ENCODE measurements around the gene OSER1.

The OSER1 gene

DNA sequence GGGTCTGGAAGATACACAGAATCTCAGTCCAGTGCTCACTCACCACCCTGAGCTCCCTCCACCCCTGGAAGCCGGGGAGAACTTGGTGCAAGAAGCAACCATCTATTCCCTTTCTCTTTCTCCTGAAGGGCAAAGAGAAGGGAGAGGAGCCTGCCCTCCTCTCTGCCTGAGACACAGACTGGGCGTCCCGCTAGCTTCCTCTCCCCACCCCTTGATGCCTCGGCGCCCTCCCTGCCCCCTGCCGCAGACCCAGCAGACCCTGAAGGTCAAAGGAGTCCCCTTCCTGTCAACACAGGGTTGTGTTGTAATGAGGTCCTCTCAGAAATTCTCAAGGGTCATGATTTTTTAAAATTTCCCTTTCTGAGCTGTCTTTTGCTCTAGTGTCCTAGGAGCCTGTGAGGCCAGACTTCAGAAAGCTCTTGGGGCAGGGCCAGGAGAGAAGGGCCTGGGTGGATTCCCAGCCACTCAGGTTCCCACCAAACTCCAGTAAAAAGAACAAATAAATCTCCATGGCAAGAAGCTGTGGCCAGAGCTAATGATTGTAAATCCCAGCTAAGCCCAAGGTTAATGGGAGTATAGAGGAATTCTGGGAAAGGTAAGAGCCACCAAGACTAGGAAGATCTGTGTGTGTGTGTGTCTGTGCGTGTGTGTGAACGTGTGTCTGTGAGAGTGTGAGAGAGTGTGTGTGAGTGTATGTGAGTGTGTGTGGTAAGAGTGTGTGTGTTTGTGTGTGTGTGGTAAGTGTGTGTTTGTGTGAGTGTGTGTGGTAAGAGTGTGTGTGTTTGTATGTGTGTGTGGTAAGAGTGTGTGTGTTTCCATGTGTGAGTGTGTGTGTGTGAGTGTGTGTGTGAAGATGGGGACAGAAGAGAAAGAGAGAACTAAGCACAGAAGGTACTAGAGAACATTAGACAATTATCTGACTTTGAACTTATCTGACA lies 22.5 kb downstream of the OSER1 start (continued):
- TF ChIP-seq, protein P1, sequence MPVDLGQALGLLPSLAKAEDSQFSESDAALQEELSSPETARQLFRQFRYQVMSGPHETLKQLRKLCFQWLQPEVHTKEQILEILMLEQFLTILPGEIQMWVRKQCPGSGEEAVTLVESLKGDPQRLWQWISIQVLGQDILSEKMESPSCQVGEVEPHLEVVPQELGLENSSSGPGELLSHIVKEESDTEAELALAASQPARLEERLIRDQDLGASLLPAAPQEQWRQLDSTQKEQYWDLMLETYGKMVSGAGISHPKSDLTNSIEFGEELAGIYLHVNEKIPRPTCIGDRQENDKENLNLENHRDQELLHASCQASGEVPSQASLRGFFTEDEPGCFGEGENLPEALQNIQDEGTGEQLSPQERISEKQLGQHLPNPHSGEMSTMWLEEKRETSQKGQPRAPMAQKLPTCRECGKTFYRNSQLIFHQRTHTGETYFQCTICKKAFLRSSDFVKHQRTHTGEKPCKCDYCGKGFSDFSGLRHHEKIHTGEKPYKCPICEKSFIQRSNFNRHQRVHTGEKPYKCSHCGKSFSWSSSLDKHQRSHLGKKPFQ (tag by site-specific recombination; IDR thresholded peaks at IDR 0.05): peak; percentile 91
- TF ChIP-seq ZNF157 (tag by site-specific recombination; IDR thresholded peaks at IDR 0.05): no peak
- no peak for TF ChIP-seq ZNF792 (tag by site-specific recombination; IDR thresholded peaks at IDR 0.05)
- TF ChIP-seq ZNF555 (tag by site-specific recombination; conservative IDR thresholded peaks at IDR 0.05): no peak
- TF ChIP-seq ZNF133 (tag by site-specific recombination; IDR thresholded peaks at IDR 0.05): peak; percentile 46; the same call in 1 of the 2 replicates
- TF ChIP-seq ZNF211 (tag by site-specific recombination; IDR thresholded peaks at IDR 0.05; ENCODE audit: low read depth): no peak
- no peak for TF ChIP-seq ZNF571 (tag by site-specific recombination; IDR thresholded peaks at IDR 0.05)
- TF ChIP-seq, protein P2, sequence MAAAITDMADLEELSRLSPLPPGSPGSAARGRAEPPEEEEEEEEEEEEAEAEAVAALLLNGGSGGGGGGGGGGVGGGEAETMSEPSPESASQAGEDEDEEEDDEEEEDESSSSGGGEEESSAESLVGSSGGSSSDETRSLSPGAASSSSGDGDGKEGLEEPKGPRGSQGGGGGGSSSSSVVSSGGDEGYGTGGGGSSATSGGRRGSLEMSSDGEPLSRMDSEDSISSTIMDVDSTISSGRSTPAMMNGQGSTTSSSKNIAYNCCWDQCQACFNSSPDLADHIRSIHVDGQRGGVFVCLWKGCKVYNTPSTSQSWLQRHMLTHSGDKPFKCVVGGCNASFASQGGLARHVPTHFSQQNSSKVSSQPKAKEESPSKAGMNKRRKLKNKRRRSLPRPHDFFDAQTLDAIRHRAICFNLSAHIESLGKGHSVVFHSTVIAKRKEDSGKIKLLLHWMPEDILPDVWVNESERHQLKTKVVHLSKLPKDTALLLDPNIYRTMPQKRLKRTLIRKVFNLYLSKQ (tag by site-specific recombination; IDR thresholded peaks at IDR 0.05; ENCODE audit: borderline replicate concordance): no peak
- TF ChIP-seq, protein P3, sequence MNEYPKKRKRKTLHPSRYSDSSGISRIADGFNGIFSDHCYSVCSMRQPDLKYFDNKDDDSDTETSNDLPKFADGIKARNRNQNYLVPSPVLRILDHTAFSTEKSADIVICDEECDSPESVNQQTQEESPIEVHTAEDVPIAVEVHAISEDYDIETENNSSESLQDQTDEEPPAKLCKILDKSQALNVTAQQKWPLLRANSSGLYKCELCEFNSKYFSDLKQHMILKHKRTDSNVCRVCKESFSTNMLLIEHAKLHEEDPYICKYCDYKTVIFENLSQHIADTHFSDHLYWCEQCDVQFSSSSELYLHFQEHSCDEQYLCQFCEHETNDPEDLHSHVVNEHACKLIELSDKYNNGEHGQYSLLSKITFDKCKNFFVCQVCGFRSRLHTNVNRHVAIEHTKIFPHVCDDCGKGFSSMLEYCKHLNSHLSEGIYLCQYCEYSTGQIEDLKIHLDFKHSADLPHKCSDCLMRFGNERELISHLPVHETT (tag by site-specific recombination; IDR thresholded peaks at IDR 0.05): 0 out of 2 replicates have a peak, but pooled peaks have one; percentile 43
- TF ChIP-seq GLI2 (tag by site-specific recombination; IDR thresholded peaks at IDR 0.05; ENCODE audit: borderline replicate concordance, low read depth): no peak
- TF ChIP-seq ZNF132 (tag by site-specific recombination; IDR thresholded peaks at IDR 0.05; ENCODE audit: borderline replicate concordance): no peak
- no peak for TF ChIP-seq KLF1 (tag by site-specific recombination; IDR thresholded peaks at IDR 0.05)
- TF ChIP-seq PRDM1 (tag by site-specific recombination; IDR thresholded peaks at IDR 0.05): peak; percentile 71
- TF ChIP-seq ZNF16 (tag by site-specific recombination; IDR thresholded peaks at IDR 0.05; ENCODE audit: low read depth): no peak
- TF ChIP-seq YY2 (tag by site-specific recombination; IDR thresholded peaks at IDR 0.05): peak; percentile 73
- TF ChIP-seq, protein P4, sequence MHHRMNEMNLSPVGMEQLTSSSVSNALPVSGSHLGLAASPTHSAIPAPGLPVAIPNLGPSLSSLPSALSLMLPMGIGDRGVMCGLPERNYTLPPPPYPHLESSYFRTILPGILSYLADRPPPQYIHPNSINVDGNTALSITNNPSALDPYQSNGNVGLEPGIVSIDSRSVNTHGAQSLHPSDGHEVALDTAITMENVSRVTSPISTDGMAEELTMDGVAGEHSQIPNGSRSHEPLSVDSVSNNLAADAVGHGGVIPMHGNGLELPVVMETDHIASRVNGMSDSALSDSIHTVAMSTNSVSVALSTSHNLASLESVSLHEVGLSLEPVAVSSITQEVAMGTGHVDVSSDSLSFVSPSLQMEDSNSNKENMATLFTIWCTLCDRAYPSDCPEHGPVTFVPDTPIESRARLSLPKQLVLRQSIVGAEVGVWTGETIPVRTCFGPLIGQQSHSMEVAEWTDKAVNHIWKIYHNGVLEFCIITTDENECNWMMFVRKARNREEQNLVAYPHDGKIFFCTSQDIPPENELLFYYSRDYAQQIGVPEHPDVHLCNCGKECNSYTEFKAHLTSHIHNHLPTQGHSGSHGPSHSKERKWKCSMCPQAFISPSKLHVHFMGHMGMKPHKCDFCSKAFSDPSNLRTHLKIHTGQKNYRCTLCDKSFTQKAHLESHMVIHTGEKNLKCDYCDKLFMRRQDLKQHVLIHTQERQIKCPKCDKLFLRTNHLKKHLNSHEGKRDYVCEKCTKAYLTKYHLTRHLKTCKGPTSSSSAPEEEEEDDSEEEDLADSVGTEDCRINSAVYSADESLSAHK (tag by site-specific recombination; IDR thresholded peaks at IDR 0.05): no peak; the same call in 1 of the 2 replicates
- 0 out of 2 replicates have a peak, but pooled peaks have one; percentile 30 for TF ChIP-seq ZFP69B (tag by site-specific recombination; IDR thresholded peaks at IDR 0.05)
- TF ChIP-seq, protein P5, sequence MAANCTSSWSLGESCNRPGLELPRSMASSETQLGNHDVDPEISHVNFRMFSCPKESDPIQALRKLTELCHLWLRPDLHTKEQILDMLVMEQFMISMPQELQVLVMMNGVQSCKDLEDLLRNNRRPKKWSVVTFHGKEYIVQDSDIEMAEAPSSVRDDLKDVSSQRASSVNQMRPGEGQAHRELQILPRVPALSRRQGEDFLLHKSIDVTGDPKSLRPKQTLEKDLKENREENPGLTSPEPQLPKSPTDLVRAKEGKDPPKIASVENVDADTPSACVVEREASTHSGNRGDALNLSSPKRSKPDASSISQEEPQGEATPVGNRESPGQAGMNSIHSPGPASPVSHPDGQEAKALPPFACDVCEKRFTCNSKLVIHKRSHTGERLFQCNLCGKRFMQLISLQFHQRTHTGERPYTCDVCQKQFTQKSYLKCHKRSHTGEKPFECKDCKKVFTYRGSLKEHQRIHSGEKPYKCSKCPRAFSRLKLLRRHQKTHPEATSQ (tag by site-specific recombination; IDR thresholded peaks at IDR 0.05): peak; percentile 66; the same call in 1 of the 2 replicates
- no peak for TF ChIP-seq ZNF391 (tag by site-specific recombination; IDR thresholded peaks at IDR 0.05; ENCODE audit: borderline replicate concordance, low read depth)
- no peak for TF ChIP-seq ZNF140 (tag by site-specific recombination; IDR thresholded peaks at IDR 0.05)
- TF ChIP-seq ZNF114 (tag by site-specific recombination; IDR thresholded peaks at IDR 0.05): peak; percentile 91; the same call in 1 of the 2 replicates
- TF ChIP-seq ZEB2 (tag by site-specific recombination; IDR thresholded peaks at IDR 0.05): no peak
- no peak for TF ChIP-seq ZNF184 (tag by site-specific recombination; IDR thresholded peaks at IDR 0.05)
- TF ChIP-seq, protein P6, sequence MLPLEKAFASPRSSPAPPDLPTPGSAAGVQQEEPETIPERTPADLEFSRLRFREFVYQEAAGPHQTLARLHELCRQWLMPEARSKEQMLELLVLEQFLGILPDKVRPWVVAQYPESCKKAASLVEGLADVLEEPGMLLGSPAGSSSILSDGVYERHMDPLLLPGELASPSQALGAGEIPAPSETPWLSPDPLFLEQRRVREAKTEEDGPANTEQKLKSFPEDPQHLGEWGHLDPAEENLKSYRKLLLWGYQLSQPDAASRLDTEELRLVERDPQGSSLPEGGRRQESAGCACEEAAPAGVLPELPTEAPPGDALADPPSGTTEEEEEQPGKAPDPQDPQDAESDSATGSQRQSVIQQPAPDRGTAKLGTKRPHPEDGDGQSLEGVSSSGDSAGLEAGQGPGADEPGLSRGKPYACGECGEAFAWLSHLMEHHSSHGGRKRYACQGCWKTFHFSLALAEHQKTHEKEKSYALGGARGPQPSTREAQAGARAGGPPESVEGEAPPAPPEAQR (tag by site-specific recombination; IDR thresholded peaks at IDR 0.05): peak; percentile 79; the same call in 1 of the 2 replicates
- TF ChIP-seq, protein P7, sequence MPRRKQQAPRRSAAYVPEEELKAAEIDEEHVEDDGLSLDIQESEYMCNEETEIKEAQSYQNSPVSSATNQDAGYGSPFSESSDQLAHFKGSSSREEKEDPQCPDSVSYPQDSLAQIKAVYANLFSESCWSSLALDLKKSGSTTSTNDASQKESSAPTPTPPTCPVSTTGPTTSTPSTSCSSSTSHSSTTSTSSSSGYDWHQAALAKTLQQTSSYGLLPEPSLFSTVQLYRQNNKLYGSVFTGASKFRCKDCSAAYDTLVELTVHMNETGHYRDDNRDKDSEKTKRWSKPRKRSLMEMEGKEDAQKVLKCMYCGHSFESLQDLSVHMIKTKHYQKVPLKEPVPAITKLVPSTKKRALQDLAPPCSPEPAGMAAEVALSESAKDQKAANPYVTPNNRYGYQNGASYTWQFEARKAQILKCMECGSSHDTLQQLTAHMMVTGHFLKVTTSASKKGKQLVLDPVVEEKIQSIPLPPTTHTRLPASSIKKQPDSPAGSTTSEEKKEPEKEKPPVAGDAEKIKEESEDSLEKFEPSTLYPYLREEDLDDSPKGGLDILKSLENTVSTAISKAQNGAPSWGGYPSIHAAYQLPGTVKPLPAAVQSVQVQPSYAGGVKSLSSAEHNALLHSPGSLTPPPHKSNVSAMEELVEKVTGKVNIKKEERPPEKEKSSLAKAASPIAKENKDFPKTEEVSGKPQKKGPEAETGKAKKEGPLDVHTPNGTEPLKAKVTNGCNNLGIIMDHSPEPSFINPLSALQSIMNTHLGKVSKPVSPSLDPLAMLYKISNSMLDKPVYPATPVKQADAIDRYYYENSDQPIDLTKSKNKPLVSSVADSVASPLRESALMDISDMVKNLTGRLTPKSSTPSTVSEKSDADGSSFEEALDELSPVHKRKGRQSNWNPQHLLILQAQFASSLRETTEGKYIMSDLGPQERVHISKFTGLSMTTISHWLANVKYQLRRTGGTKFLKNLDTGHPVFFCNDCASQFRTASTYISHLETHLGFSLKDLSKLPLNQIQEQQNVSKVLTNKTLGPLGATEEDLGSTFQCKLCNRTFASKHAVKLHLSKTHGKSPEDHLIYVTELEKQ (tag by site-specific recombination; IDR thresholded peaks at IDR 0.05; ENCODE audit: borderline replicate concordance): no peak

Data from HEK293 (cell line).